Endothelial cell of umbilical vein (primary cell): ENCODE data around the gene RASL10B.

Source experiments
- CTCF ChIP-seq, 2 donors: IDR thresholded peaks; 1 replicate in 1 of 2; 2 replicates in 1 of 2; pipeline ENCODE4 v1.5.1; 2011; ENCODE audit warnings: low read length in 2 of 2, mild to moderate bottlenecking in 2 of 2, moderate library complexity in 2 of 2, control low read depth in 1 of 2, inconsistent platforms in 1 of 2, low read depth in 1 of 2; ENCODE audit not compliant: insufficient read depth in 1 of 2; ENCODE audit errors: extremely low read depth in 1 of 2
- EZH2 ChIP-seq: IDR thresholded peaks from 2 replicates; pipeline ENCODE4 v1.6.1; 2012; ENCODE audit warnings: borderline replicate concordance, low read depth, mild to moderate bottlenecking, moderate library complexity, low read length, inconsistent platforms; ENCODE audit not compliant: severe bottlenecking
- MAX ChIP-seq: IDR thresholded peaks from 2 replicates; pipeline ENCODE4 v1.6.1; 2011; ENCODE audit not compliant: insufficient read depth, insufficient read length
- POLR2A ChIP-seq: IDR thresholded peaks from 2 replicates; pipeline ENCODE4 v1.6.1; 2012; ENCODE audit warnings: low read depth, mild to moderate bottlenecking, control low read depth, low read length
- POLR2AphosphoS5 ChIP-seq: IDR thresholded peaks from 2 replicates; pipeline ENCODE4 v1.6.1; 2012; ENCODE audit warnings: low read depth, mild to moderate bottlenecking, control low read depth, low read length, moderate library complexity; ENCODE audit not compliant: insufficient read depth

- no peak for TF ChIP-seq CTCF (IDR thresholded peaks at IDR 0.05; ENCODE audit: extremely low read depth in 1 of 2, insufficient read depth in 1 of 2, low read depth in 1 of 2, low read length in 2 of 2)
- no peak for TF ChIP-seq POLR2AphosphoS5
- no peak for TF ChIP-seq EZH2
- no peak for TF ChIP-seq POLR2A
- TF ChIP-seq MAX = no peak
Measured at GRCh38 chr17:35760587-35760986, 29.1 kb downstream of the RASL10B start, which contains the start of gene C17orf50.
